ENCODE data around the gene ATG2B. TPM values are rescaled to one million over a fixed set of nuclear protein-coding genes. Genes with fewer than 3 reads are reported as not detected.
"Not testable (repeated sequence)": the region's sequence is repeated elsewhere in the genome, so short reads cannot be mapped to it uniquely, and the experiment has no call there.

ATG2B gene
- total RNA-seq, 4 donors from 2014 or later: 28.4 to 55.1 (median 40.0) TPM

- H3K36me3 ChIP-seq: no peaks in the 10 kb centered on the region
- intact Hi-C loops (cut with DNase I): no loop called here
- 97% methylated on average over 4 of the region's 4 CpGs for WGBS, 2 donors
Observed at GRCh38 chr14:96354246-96354645, 8.9 kb downstream of the ATG2B start.

GRCh38 chr14:96352708-96353107 is 10.4 kb downstream of the ATG2B start:
- H3K27me3 ChIP-seq: no peaks in the 10 kb centered on the region
- H3K4me1 ChIP-seq: no peaks in the 10 kb centered on the region
- H3K27ac ChIP-seq: no peak overlapping the region
- intact Hi-C loops (cut with DNase I): no loop called here
- no peaks in the 10 kb centered on the region for H3K36me3 ChIP-seq
- WGBS, 2 donors: 74 to 77% methylated on average over 2 of the region's 2 CpGs
- H3K4me3 ChIP-seq (replicated peaks in 1 of 3): no peak overlapping the region
- no peaks in the 10 kb centered on the region for H3K9me3 ChIP-seq
- no peak for TF ChIP-seq CTCF (IDR thresholded peaks at IDR 0.05)
- TF ChIP-seq POLR2A (IDR thresholded peaks at IDR 0.05): no peak
- DNase-seq: no peak

More at GRCh38 chr14:96354246-96354645, 8.9 kb downstream of the ATG2B start:
- Histone ChIP-seq H3K9me3 (no peaks in the 10 kb centered on the region), H3K4me1 (no peaks in the 10 kb centered on the region), H3K27ac (no peak overlapping the region), H3K27me3 (no peaks in the 10 kb centered on the region), H3K4me3 (replicated peaks in 1 of 3) (no peak overlapping the region)
- no peak for TF ChIP-seq CTCF (IDR thresholded peaks at IDR 0.05)
- DNase-seq: no peak

GRCh38 chr14:96351986-96352385 is 11.2 kb downstream of the ATG2B start:
- H3K4me1 ChIP-seq: no peaks in the 10 kb centered on the region
- 91 to 92% methylated on average over 3 of the region's 3 CpGs for WGBS, 2 donors
- H3K27me3 ChIP-seq: no peaks in the 10 kb centered on the region
- no peak overlapping the region for H3K27ac ChIP-seq
- TF ChIP-seq POLR2A (IDR thresholded peaks at IDR 0.05) (no peak), CTCF (IDR thresholded peaks at IDR 0.05) (no peak)
- DNase-seq: no peak
- no peak overlapping the region for H3K4me3 ChIP-seq (replicated peaks in 1 of 3)
- H3K36me3 ChIP-seq: no peaks in the 10 kb centered on the region
- H3K9me3 ChIP-seq: no peaks in the 10 kb centered on the region
- intact Hi-C loops (cut with DNase I): no loop called here

GRCh38 chr14:96349286-96350075 is 13.7 kb downstream of the ATG2B start:
- TF ChIP-seq POLR2A (IDR thresholded peaks at IDR 0.05): no peak
- no peak for TF ChIP-seq CTCF (IDR thresholded peaks at IDR 0.05)
- H3K4me1 ChIP-seq: no peaks in the 10 kb centered on the region

GRCh38 chr14:96347957-96348356 is 15.2 kb downstream of the ATG2B start:
- H3K27me3 ChIP-seq; H3K36me3 ChIP-seq; H3K4me3 ChIP-seq (replicated peaks in 1 of 3); DNase-seq; H3K9me3 ChIP-seq; H3K27ac ChIP-seq; intact Hi-C loops (cut with DNase I); H3K4me1 ChIP-seq: not testable (repeated sequence)
- 94 to 95% methylated on average over 2 of the region's 2 CpGs for WGBS, 2 donors

More at GRCh38 chr14:96349286-96350075, 13.7 kb downstream of the ATG2B start:
- DNase-seq: no peak
- 91 to 93% methylated on average over 7 of the region's 7 CpGs for WGBS, 2 donors
- Histone ChIP-seq H3K36me3 (no peaks in the 10 kb centered on the region), H3K9me3 (no peaks in the 10 kb centered on the region), H3K27ac (no peak overlapping the region), H3K27me3 (no peaks in the 10 kb centered on the region), H3K4me3 (replicated peaks in 1 of 3) (no peak overlapping the region)
- intact Hi-C loops (cut with DNase I): no loop called here

Data from thyroid gland (tissue), 4 donors.